OCI-LY3 (cell line): ENCODE measurements around the gene S1PR3.

Experiments
- EZH2phosphoT487 ChIP-seq: fragments of 200-600 bp; shearing (Covaris generic); IDR thresholded peaks from 2 replicates; pipeline ENCODE4 v1.6.1; 2018; ENCODE audit warnings: antibody characterized with exemption, mixed run types, low read depth
- TF ChIP-seq, protein P1 (sequence below): fragments of 200-600, 300-600 bp; sonication (generic); IDR thresholded peaks from 2 replicates; pipeline ENCODE4 v1.5.1; 2014; ENCODE audit warnings: antibody characterized with exemption, low read length, low read depth

DNA sequence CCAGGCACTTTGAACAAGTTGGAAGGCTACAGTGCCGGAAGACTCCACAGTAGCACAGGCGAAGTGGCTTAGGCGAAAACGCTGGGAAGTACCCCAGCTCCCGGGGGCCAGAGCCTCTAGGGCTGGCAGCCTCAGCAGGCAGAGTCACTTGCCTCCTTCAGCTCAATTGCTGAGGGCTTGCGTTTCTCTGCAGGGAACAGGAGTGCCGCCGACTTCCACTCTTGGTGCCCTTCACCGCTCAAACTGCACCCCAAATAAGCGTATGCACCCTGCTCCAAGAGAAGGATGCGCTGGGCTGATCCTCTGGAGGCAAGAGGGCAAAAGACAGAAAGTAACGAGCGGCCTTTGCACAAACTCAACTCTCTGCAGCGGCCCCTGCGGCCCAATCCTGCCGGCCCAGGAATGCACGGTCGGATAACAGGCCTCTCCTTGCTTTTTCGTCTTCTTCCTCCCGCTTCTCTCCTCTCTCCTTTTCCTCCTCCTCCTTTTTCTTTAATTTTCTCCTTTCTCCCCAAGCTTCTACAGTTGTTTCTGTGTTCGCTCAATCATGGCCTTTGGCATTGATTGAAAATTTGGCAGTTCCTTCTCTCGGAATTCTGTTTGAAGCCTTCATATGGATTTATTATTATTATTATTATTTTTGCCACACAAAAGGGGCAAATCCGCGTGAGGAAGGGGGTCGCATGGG, 1.1 kb upstream of the S1PR3 start:
- TF ChIP-seq, protein P1, sequence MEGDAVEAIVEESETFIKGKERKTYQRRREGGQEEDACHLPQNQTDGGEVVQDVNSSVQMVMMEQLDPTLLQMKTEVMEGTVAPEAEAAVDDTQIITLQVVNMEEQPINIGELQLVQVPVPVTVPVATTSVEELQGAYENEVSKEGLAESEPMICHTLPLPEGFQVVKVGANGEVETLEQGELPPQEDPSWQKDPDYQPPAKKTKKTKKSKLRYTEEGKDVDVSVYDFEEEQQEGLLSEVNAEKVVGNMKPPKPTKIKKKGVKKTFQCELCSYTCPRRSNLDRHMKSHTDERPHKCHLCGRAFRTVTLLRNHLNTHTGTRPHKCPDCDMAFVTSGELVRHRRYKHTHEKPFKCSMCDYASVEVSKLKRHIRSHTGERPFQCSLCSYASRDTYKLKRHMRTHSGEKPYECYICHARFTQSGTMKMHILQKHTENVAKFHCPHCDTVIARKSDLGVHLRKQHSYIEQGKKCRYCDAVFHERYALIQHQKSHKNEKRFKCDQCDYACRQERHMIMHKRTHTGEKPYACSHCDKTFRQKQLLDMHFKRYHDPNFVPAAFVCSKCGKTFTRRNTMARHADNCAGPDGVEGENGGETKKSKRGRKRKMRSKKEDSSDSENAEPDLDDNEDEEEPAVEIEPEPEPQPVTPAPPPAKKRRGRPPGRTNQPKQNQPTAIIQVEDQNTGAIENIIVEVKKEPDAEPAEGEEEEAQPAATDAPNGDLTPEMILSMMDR, result no peak
- TF ChIP-seq EZH2phosphoT487, result no peak
